GM12865 (cell line): ENCODE data around the gene CYP39A1.

Experiments
- DNase-seq: peaks from one replicate; pipeline ENCODE4 v3.0.0; 2010; ENCODE audit warnings: low read depth
- H3K4me3 ChIP-seq: 2 replicates; pipeline ENCODE4 v1.5.1; 2011; ENCODE audit warnings: mild to moderate bottlenecking, low read depth, low read length, control low read depth
- CTCF ChIP-seq: IDR thresholded peaks from 2 replicates; pipeline ENCODE4 v1.5.1; 2011; ENCODE audit warnings: low read length, control low read depth, low read depth, inconsistent platforms; ENCODE audit not compliant: insufficient read depth; ENCODE audit errors: missing control alignments

Gene CYP39A1

GRCh38 chr6:46511320-46511719 lies 141.3 kb downstream of the CYP39A1 start:
- no peak for TF ChIP-seq CTCF

GRCh38 chr6:46510651-46511050 lies 142.0 kb downstream of the CYP39A1 start:
- no peak overlapping the region for H3K4me3 ChIP-seq
- TF ChIP-seq CTCF: no peak
- DNase-seq: no peak

More at GRCh38 chr6:46511320-46511719, 141.3 kb downstream of the CYP39A1 start:
- no peak for DNase-seq
- no peak overlapping the region for H3K4me3 ChIP-seq

- no peak for TF ChIP-seq CTCF
Observed at GRCh38 chr6:46509981-46510510, 142.6 kb downstream of the CYP39A1 start.

GRCh38 chr6:46509063-46509462 lies 143.6 kb downstream of the CYP39A1 start:
- no peak for DNase-seq
- TF ChIP-seq CTCF: no peak
- H3K4me3 ChIP-seq: no peak overlapping the region

More at GRCh38 chr6:46509981-46510510, 142.6 kb downstream of the CYP39A1 start:
- DNase-seq: no peak
- H3K4me3 ChIP-seq: no peak overlapping the region

GRCh38 chr6:46507426-46507825 lies 145.2 kb downstream of the CYP39A1 start:
- no peak for DNase-seq
- TF ChIP-seq CTCF: no peak
- H3K4me3 ChIP-seq: no peak overlapping the region

GRCh38 chr6:46505693-46506512 lies 146.7 kb downstream of the CYP39A1 start:
- no peak for TF ChIP-seq CTCF
- DNase-seq: no peak
- no peak overlapping the region for H3K4me3 ChIP-seq
